H1 (cell line): Measurements from ENCODE around the gene NET1. TPM values are rescaled to one million over a fixed set of nuclear protein-coding genes. Genes with fewer than 3 reads are reported as not detected.

ENCODE experiments used
- HDAC2 ChIP-seq, 2 experiments: fragments of 300-600 bp in 1 of 2; sonication (generic) in 1 of 2; IDR thresholded peaks; 2 replicates each; pipeline ENCODE4 v1.6.1; 2011 to 2012; ENCODE audit warnings: low read depth in 2 of 2, low read length in 2 of 2, mild to moderate bottlenecking in 2 of 2, moderate library complexity in 2 of 2, borderline replicate concordance in 1 of 2, inconsistent platforms in 1 of 2
- RBBP5 ChIP-seq: IDR thresholded peaks from 2 replicates; pipeline ENCODE4 v1.7.1; 2012; ENCODE audit warnings: low read depth, mild to moderate bottlenecking, inconsistent platforms, low read length, moderate library complexity, borderline replicate concordance
- SAP30 ChIP-seq: fragments of 300-600 bp; sonication (generic); IDR thresholded peaks from 2 replicates; pipeline ENCODE4 v1.7.1; 2012; ENCODE audit warnings: low read length, moderate library complexity, mild to moderate bottlenecking, inconsistent platforms; ENCODE audit not compliant: insufficient read depth, insufficient replicate concordance
- SP1 ChIP-seq: IDR thresholded peaks from 2 replicates; pipeline ENCODE4 v1.6.1; 2011; ENCODE audit warnings: low read depth, low read length
- ZNF274 ChIP-seq: IDR thresholded peaks from 2 replicates; pipeline ENCODE4 v1.7.0; 2012; ENCODE audit warnings: low read length, borderline replicate concordance; ENCODE audit errors: extremely low read depth
- polyA plus RNA-seq, 7 experiments: library from polyadenylated mRNA; depleted of rRNA in 3 of 7; stranded (reverse) in 5 of 7; unstranded in 2 of 7; fragments of >200 nt in 5 of 7; fragments of 200-250 nt in 2 of 7; gene quantifications; 1 replicate in 5 of 7; 2 replicates in 1 of 7; 4 replicates in 1 of 7; pipeline versions ENCODE4 v1.2.1 to v1.2.3, GENCODE V29; 2011 to 2013; ENCODE audit warnings: missing spikeins in 2 of 7, mixed read lengths in 2 of 7
- total RNA-seq: library from RNA; stranded (reverse); fragmentation: NEBNext Ultra II Directional; extraction: Animal tissue kit (Norgen Biotek cat#: 25700); gene quantifications from 2 replicates; pipeline ENCODE4 v1.2.1, GENCODE V29; 2021

NET1 gene
- total and polyA plus RNA-seq, 2 of the 8 experiments (the other 6 are each of a cell fraction or from before 2014, with no cell fraction given): 21.5 to 117 TPM

DNA sequence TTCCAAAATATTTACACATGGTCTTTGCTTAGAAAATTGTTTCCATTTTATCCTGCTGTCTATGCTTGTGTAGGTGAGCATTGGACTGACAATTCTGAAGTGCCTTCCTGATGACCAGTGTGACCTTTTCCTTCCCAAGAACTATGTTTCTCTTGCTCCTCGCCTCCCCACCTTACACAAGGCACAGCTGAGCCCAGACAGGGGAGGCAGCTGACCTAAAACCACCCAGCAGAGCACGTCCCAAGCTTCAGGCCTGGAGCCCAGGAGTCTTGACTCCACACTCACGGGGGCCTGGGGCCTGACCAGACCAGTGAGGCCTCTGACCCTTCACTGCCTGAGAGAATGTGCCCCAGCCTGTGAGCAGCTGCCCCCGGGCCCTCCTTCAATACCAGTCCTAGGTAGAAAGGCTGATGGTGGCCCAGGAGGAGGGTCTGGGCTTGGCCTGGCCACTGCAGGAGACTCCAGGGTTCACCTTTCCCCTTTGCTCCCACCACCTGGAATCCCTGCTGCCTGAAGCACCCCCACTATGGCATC is 80.0 kb downstream of the NET1 start (continued):
- no peak for TF ChIP-seq HDAC2 (IDR thresholded peaks at IDR 0.05; ENCODE audit: borderline replicate concordance in 1 of 2, low read depth in 2 of 2, low read length in 2 of 2)
- no peak for TF ChIP-seq SAP30
- TF ChIP-seq ZNF274: no peak
- no peak for TF ChIP-seq RBBP5
- TF ChIP-seq SP1: no peak
- TF ChIP-seq, all 59 proteins: peak for 0
